NCI-H748 treated with DMSO at 0.1 percent for 48 hours (cell line): ENCODE results near the gene ANTXR1.

ENCODE experiments used
- DNase-seq: peaks from one replicate; lab custom pipeline; 2025; lab: John Stamatoyannopoulos, UW

Gene ANTXR1

GRCh38 chr2:69134306-69134945, 121.4 kb downstream of the ANTXR1 start:
- no peak for DNase-seq

GRCh38 chr2:69138247-69138772, 125.3 kb downstream of the ANTXR1 start:
- DNase-seq: no peak

DNA sequence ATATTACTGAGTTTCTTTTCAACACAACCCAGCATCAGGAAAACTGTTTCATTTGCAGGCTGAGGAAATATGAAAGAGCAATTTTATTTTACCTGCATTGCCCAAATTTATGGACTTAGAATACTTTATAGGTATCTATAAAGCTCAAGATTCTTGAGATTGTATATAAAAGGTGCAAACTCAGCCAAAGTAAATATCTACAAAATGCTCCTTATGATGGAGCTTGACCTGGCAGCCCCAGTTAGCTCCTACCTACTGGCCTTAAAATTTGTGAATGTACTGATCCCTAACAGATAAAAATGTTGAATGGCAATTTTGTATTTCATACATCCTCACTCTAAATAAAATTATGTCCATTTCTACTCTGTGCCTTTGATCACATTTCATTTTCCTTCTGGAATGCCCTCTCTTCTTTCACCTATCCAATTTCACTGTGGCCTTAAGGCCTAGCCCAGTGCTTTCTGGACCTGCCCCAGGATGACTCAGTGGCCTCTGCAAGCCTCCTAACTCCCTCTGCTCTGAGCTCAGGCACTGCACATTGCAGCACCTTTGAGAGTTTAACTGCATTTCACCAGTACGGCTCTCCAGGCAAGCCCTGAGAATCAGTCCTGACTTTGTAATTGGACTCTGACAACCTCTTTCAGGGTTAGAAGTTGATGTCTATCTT, 125.9 kb downstream of the ANTXR1 start:
- DNase-seq: no peak

- DNase-seq: no peak
These were observed 127.0 kb downstream of the ANTXR1 start for GRCh38 chr2:69139778-69140670.

GRCh38 chr2:69141061-69141460, 128.1 kb downstream of the ANTXR1 start:
- no peak for DNase-seq

GRCh38 chr2:69143748-69144360, 130.9 kb downstream of the ANTXR1 start:
- DNase-seq: no peak

DNA sequence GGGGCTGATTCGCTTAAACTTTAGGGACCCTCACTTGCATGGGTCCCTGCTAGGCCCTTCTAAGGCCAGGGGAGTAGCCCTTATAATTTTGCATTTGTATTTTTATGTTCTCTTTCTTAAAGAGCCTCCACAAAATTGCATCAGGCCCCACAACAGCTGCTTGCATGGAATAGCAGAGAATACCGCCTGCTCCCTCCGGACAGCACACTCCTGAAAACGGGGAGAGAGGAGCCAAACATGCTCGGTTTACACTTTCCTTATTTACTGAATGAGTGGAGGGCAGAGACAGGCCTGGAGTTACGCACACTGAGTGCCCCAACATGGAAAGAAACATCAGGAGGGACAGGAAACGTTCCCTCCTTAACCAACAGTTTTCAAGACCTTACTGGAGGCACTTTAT, 132.2 kb downstream of the ANTXR1 start:
- DNase-seq: no peak

- DNase-seq: no peak
These were observed 135.0 kb downstream of the ANTXR1 start for GRCh38 chr2:69147841-69148533.

DNA sequence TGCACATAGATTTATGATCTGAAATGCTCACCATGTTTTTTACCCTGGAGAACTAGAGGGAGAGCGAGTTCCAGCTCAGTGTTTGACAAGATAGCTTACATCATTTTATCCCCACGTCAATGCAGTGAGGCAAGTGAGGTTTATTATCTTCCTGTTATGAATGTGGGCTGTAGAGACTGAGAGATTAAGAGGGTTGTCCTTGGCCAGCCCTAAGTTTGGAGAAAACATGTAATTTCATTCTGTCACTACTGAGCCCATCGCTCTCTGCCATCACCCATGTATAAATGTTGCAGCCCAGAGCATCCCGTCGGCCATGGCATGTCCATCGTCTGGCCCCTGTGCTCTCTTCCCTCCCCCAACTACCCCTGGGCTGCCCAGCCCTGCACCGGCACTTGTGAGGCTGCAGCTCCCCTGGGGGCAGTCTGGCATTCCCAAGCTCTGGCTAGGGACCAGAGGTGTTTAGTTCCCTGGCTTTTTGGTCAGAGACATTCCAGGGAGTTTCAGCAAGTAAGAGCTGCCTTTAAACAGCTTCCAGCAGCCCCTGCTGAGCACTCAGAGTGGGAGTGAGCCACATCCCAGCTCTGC, 136.7 kb downstream of the ANTXR1 start:
- DNase-seq: no peak

- no peak for DNase-seq
These were observed 139.0 kb downstream of the ANTXR1 start for GRCh38 chr2:69151931-69152330.

DNA sequence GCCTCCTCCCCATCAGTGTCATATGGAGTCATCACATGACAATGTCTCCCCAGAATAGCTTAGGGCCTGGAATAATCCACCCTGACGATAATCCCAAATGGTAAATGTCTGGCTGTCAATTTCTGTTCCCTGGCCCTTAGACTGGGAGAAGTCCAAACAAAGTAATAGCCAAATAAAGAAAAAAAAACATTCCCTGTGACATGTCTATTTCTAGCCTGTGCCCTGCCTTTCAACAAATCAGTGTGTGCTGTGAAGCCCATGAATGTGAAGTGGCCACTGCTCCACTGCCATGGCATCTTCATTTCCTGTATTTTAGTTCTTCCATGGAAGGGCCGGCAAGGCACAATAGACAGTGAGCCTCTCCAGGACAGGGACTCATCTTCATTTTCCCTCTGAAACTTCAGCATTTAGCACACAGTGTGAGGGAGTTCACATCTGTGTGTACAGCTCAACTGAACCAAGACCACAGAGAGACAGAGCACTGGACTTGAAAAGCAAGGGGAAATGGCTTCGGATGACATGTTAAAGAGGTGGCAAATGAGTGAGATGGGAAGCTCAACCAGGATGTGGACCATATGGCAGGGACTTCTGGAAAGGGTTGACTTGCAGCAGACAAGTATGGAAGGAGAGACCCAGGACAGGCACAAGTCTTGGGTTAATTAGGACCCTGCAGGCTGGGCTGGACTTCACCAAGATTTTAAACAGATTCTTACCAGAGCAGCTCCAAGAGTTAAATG, 140.0 kb downstream of the ANTXR1 start:
- DNase-seq: no peak

GRCh38 chr2:69154106-69154505, 141.1 kb downstream of the ANTXR1 start:
- DNase-seq: no peak

GRCh38 chr2:69156624-69157023, 143.6 kb downstream of the ANTXR1 start:
- no peak for DNase-seq

DNA sequence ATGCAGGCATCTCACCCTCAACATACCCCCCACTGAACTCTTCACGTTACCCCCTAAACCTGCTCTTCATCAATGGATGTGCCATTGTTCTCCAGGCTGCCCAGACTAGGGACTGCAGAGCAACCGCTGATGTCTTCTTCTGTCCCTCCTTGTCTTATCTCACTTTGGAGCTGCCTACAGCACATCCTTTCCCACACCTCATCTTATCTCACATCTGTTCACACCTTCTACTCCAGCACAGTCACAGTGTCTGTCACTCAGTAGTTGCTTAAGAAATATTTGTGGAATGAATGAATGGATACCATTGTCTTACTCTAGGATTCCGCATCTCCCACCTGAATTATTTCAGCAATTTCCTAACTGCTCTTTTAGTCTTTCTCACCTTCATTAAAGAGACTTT, 144.5 kb downstream of the ANTXR1 start:
- no peak for DNase-seq

GRCh38 chr2:69159986-69160385, 147.0 kb downstream of the ANTXR1 start:
- no peak for DNase-seq

- DNase-seq: no peak
These were observed 149.1 kb downstream of the ANTXR1 start for GRCh38 chr2:69162057-69162456.

- DNase-seq: no peak
These were observed 150.1 kb downstream of the ANTXR1 start for GRCh38 chr2:69163109-69163508.

DNA sequence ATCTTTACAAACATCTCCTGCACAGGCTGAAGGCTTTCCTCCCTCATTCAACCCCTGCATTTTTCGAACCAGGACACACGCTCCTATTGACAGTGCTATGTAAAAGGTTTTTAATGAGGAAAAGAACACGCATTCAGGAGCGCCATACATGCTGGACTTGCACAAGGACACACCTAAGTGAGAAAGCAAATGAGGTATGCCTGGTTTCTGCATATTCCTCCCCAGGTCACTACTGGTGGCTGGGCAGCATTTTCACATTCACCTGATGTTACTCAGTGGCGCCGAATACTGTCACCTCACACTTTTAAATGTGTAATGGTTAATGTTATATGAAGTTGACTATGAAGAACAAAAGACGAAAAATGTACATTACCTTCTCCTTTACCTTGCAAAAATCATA, 150.6 kb downstream of the ANTXR1 start:
- no peak for DNase-seq

GRCh38 chr2:69164061-69164778, 151.2 kb downstream of the ANTXR1 start:
- no peak for DNase-seq
